Sigmoid colon (tissue), 4 donors: ENCODE measurements around the gene EPB41L4B.

Source experiments
- POLR2AphosphoS5 ChIP-seq, 4 donors: sonication (generic); formaldehyde crosslinking; IDR thresholded peaks; one replicate each; pipeline ENCODE4 v1.6.1; 2017; ENCODE audit warnings: antibody characterized with exemption in 4 of 4
- TF ChIP-seq, protein P1 (sequence below), 4 experiments: fragments of 450-650 bp in 3 of 4; fragments of 200-600 bp in 1 of 4; IDR thresholded peaks; one replicate each; pipeline ENCODE4 v1.5.1; 2016 to 2019; ENCODE audit warnings: antibody characterized with exemption in 4 of 4, mild to moderate bottlenecking in 3 of 4, moderate library complexity in 2 of 4

DNA sequence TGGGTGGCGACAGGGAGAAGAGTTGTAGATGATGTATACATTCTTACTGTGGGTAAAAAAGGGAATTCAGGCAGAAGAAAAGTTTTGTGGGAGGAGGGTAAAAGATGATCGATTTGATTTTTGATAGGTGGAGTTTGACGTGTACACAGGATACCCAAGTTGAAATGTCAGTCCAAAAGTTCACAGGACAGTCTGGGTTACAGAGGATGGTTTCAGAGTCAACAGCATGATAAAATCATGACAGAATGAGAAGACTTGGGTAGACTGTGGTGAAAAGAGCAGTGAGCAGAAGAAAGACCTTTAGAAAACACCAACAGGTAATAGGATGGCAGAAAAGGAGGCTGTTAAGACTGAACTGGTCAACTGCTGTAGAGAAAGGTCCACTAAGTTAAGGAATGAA is 81.6 kb downstream of the EPB41L4B start:
- no peak for TF ChIP-seq POLR2AphosphoS5 (IDR thresholded peaks at IDR 0.05)
- TF ChIP-seq, protein P1, sequence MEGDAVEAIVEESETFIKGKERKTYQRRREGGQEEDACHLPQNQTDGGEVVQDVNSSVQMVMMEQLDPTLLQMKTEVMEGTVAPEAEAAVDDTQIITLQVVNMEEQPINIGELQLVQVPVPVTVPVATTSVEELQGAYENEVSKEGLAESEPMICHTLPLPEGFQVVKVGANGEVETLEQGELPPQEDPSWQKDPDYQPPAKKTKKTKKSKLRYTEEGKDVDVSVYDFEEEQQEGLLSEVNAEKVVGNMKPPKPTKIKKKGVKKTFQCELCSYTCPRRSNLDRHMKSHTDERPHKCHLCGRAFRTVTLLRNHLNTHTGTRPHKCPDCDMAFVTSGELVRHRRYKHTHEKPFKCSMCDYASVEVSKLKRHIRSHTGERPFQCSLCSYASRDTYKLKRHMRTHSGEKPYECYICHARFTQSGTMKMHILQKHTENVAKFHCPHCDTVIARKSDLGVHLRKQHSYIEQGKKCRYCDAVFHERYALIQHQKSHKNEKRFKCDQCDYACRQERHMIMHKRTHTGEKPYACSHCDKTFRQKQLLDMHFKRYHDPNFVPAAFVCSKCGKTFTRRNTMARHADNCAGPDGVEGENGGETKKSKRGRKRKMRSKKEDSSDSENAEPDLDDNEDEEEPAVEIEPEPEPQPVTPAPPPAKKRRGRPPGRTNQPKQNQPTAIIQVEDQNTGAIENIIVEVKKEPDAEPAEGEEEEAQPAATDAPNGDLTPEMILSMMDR (IDR thresholded peaks at IDR 0.05) = no peak
